NCI-H1417 (cell line): ENCODE measurements around the gene NUP98.

Source experiments
- DNase-seq, 3 experiments: peaks; one replicate each; lab custom pipeline; 2025; lab: John Stamatoyannopoulos, UW

The NUP98 gene

GRCh38 chr11:3735827-3736226, 61.5 kb downstream of the NUP98 start:
- no peak for DNase-seq

- DNase-seq, result no peak
These were observed 64.5 kb downstream of the NUP98 start for GRCh38 chr11:3732671-3733436.

GRCh38 chr11:3723014-3723708, 74.2 kb downstream of the NUP98 start:
- no peak for DNase-seq

- no peak for DNase-seq
These were observed 75.3 kb downstream of the NUP98 start for GRCh38 chr11:3722100-3722499.

- no peak for DNase-seq
These were observed 76.4 kb downstream of the NUP98 start for GRCh38 chr11:3720997-3721396.

GRCh38 chr11:3712274-3712673, 85.1 kb downstream of the NUP98 start:
- DNase-seq, result no peak

GRCh38 chr11:3710485-3711259, 86.7 kb downstream of the NUP98 start:
- DNase-seq, result no peak

- no peak for DNase-seq
These were observed 87.4 kb downstream of the NUP98 start for GRCh38 chr11:3709977-3710376.

GRCh38 chr11:3707176-3707575, 90.2 kb downstream of the NUP98 start:
- DNase-seq, result no peak

GRCh38 chr11:3703383-3703782, 94.0 kb downstream of the NUP98 start:
- DNase-seq, result no peak

- DNase-seq, result no peak
These were observed 96.4 kb downstream of the NUP98 start for GRCh38 chr11:3700910-3701309.

GRCh38 chr11:3700410-3700809, 96.9 kb downstream of the NUP98 start:
- no peak for DNase-seq

- no peak for DNase-seq
These were observed 110.6 kb downstream of the NUP98 start for GRCh38 chr11:3686751-3687150.

GRCh38 chr11:3685923-3686322, 111.4 kb downstream of the NUP98 start:
- DNase-seq, result peak in 1 of 3 experiments; percentile 43

- no peak for DNase-seq
These were observed 112.6 kb downstream of the NUP98 start for GRCh38 chr11:3684819-3685172.

GRCh38 chr11:3684129-3684818, 113.1 kb downstream of the NUP98 start:
- DNase-seq, result no peak

- DNase-seq, result no peak
These were observed 114.3 kb downstream of the NUP98 start for GRCh38 chr11:3683039-3683438.

GRCh38 chr11:3679077-3679476, 118.3 kb downstream of the NUP98 start:
- DNase-seq, result no peak

- no peak for DNase-seq
These were observed 121.4 kb downstream of the NUP98 start for GRCh38 chr11:3675971-3676370.

GRCh38 chr11:3674189-3674588, 123.2 kb downstream of the NUP98 start:
- no peak for DNase-seq

GRCh38 chr11:3671334-3672254, 125.8 kb downstream of the NUP98 start, which contains the start of gene CHRNA10:
TSS of gene CHRNA10 (minus strand) at chr11:3671384. CDS start at chr11:3671312, 72 bp downstream.
- DNase-seq, result peak in 2 of 3 experiments; percentile 16 to 55
